B cell (primary cell): Measurements from ENCODE around the gene CEP350. TPM values are rescaled to one million over a fixed set of nuclear protein-coding genes. Genes with fewer than 3 reads are reported as not detected.

ENCODE experiments used
- ATAC-seq: fragments of 200-7000 bp; cut with Tn5 transposase; one replicate; pipeline ENCODE4 v1.10.0; 2021; ENCODE audit warnings: low read depth, mild to moderate bottlenecking, moderate number of reproducible peaks, moderate library complexity
- CTCF ChIA-PET: fragments of 350-600 bp; sonication (Branson Sonifier 250); formaldehyde crosslinking; loops from one replicate; lab custom pipeline; 2021; ENCODE audit warnings: antibody characterized with exemption, inconsistent platforms; lab: Charles Lee
- POLR2A ChIA-PET: fragments of 350-600 bp; sonication (Branson Sonifier 250); formaldehyde crosslinking; loops from one replicate; lab custom pipeline; 2021; ENCODE audit warnings: antibody characterized with exemption; lab: Charles Lee
- DNase-seq: peaks from one replicate; pipeline ENCODE4 v3.0.0; 2013
- H2AFZ ChIP-seq: 2 replicates; pipeline ENCODE4 v1.6.1; 2012; ENCODE audit warnings: mild to moderate bottlenecking, low read depth, low read length; ENCODE audit not compliant: insufficient read depth, poor library complexity, severe bottlenecking
- H3K27ac ChIP-seq, 2 donors: 1 replicate in 1 of 2; 2 replicates in 1 of 2; pipeline ENCODE4 v1.5.1; 2012 to 2013; ENCODE audit warnings: low read length in 2 of 2, mild to moderate bottlenecking in 2 of 2, moderate library complexity in 1 of 2
- H3K27me3 ChIP-seq, 4 experiments: fragments of 200-600 bp in 1 of 4; sonication (generic) in 1 of 4; replicated peaks in 1 of 4; 1 replicate in 2 of 4; 2 replicates in 2 of 4; pipeline versions ENCODE4 v1.6.1 to v1.7.0; 2013 to 2016; ENCODE audit warnings: low read length in 3 of 4, mild to moderate bottlenecking in 2 of 4, mixed read lengths in 1 of 4, moderate library complexity in 1 of 4; ENCODE audit not compliant: insufficient read depth in 4 of 4, control insufficient read depth in 3 of 4; ENCODE audit errors: control extremely low read depth in 1 of 4
- H3K36me3 ChIP-seq, 2 experiments: replicated peaks in 1 of 2; 1 replicate in 1 of 2; 2 replicates in 1 of 2; pipeline versions ENCODE4 v1.6.1 to v1.7.1; 2013; ENCODE audit warnings: low read length in 1 of 2; ENCODE audit not compliant: insufficient read depth in 2 of 2, control insufficient read depth in 1 of 2; ENCODE audit errors: control extremely low read depth in 1 of 2, extremely low read depth in 1 of 2
- H3K4me1 ChIP-seq, 2 donors: fragments of 200-600 bp in 1 of 2; sonication (generic) in 1 of 2; 1 replicate in 1 of 2; 2 replicates in 1 of 2; pipeline versions ENCODE4 v1.5.1 to v1.6.1; 2013 to 2017; ENCODE audit warnings: low read length in 2 of 2; ENCODE audit not compliant: control insufficient read depth in 2 of 2, insufficient read depth in 2 of 2
- H3K4me2 ChIP-seq: replicated peaks from 2 replicates; pipeline ENCODE3; 2012; ENCODE audit warnings: mild to moderate bottlenecking, low read depth, low read length; ENCODE audit not compliant: poor library complexity, severe bottlenecking
- H3K4me3 ChIP-seq, 5 experiments: fragments of 200-600 bp in 1 of 5; sonication (generic) in 1 of 5; 1 replicate in 3 of 5; 2 replicates in 2 of 5; pipeline versions ENCODE4 v1.5.1 to v1.7.0; 2011 to 2016; ENCODE audit warnings: low read length in 4 of 5, mild to moderate bottlenecking in 4 of 5, low read depth in 2 of 5, control low read depth in 1 of 5, moderate library complexity in 1 of 5; ENCODE audit not compliant: insufficient read depth in 1 of 5; ENCODE audit errors: control extremely low read depth in 1 of 5, extremely low read depth in 1 of 5
- H3K79me2 ChIP-seq: fragments of 200-600 bp; sonication (generic); one replicate; pipeline ENCODE4 v1.6.0; 2016; ENCODE audit warnings: low read length; ENCODE audit not compliant: control insufficient read depth, insufficient read depth
- H3K9ac ChIP-seq: fragments of 200-600 bp; sonication (generic); 2 replicates; pipeline ENCODE4 v1.6.1; 2017; ENCODE audit warnings: mild to moderate bottlenecking, low read length, moderate library complexity
- H3K9me3 ChIP-seq, 3 donors: one replicate each; pipeline versions ENCODE4 v1.6.1 to v1.7.1; 2013; ENCODE audit warnings: low read length in 2 of 3; ENCODE audit not compliant: control insufficient read depth in 2 of 3, insufficient read depth in 1 of 3; ENCODE audit errors: control extremely low read depth in 1 of 3
- H4K20me1 ChIP-seq: 2 replicates; pipeline ENCODE4 v1.6.0; 2012; ENCODE audit warnings: mild to moderate bottlenecking, low read length; ENCODE audit not compliant: insufficient read depth, control insufficient read depth, poor library complexity, severe bottlenecking
- H3K27ac Mint-ChIP-seq: one replicate; pipeline ENCODE4 v1.8.0; 2021; ENCODE audit warnings: mixed read lengths
- H3K27me3 Mint-ChIP-seq: one replicate; pipeline ENCODE4 v1.8.0; 2021; ENCODE audit warnings: mixed read lengths
- H3K4me1 Mint-ChIP-seq: one replicate; pipeline ENCODE4 v1.8.0; 2021; ENCODE audit warnings: mixed read lengths
- H3K4me3 Mint-ChIP-seq: one replicate; pipeline ENCODE4 v1.8.0; 2021; ENCODE audit warnings: mixed read lengths
- H3K9me3 Mint-ChIP-seq: one replicate; pipeline ENCODE4 v1.8.0; 2022; ENCODE audit warnings: mixed read lengths; ENCODE audit not compliant: insufficient read depth
- CTCF ChIP-seq: fragments of 200-600 bp; IDR thresholded peaks from one replicate; pipeline ENCODE4 v1.8.0; 2022; ENCODE audit warnings: antibody characterized with exemption, mild to moderate bottlenecking
- EZH2 ChIP-seq: IDR thresholded peaks from 2 replicates; pipeline ENCODE4 v1.6.1; 2012; ENCODE audit warnings: borderline replicate concordance, low read depth, mild to moderate bottlenecking, moderate library complexity, low read length; ENCODE audit not compliant: insufficient read depth, poor library complexity, severe bottlenecking
- WGBS: methylation state at CpG from one replicate; pipeline ENCODE4 v1.1.5; 2013; ENCODE audit warnings: missing lambda C conversion rate; ENCODE audit not compliant: insufficient coverage; 5-methylcytosine and 5-hydroxymethylcytosine counted together
- intact Hi-C: fragments of 100-400 bp; cut with micrococcal nuclease; formaldehyde crosslinking; loops from one replicate; pipeline ENCODE4 v1.10.0; 2022
- polyA plus RNA-seq: library from polyadenylated mRNA; depleted of rRNA; stranded (reverse); fragments of >200 nt; gene quantifications from 2 replicates; pipeline ENCODE4 v1.2.3, GENCODE V29; 2012
- total RNA-seq, 2 donors: library from RNA; stranded (reverse); fragments of 120-200 nt in 1 of 2; gene quantifications; 1 replicate in 1 of 2; 2 replicates in 1 of 2; pipeline versions ENCODE4 v1.2.3 to v1.2.4, GENCODE V29; 2013 to 2022

CEP350 gene
- total and polyA plus RNA-seq, 2 donors (not counting 1 experiment from before 2014, with no cell fraction given), result 7.4 to 92.3 TPM

GRCh38 chr1:180043785-180044184 lies 89.2 kb downstream of the CEP350 start:
- H3K9me3 ChIP-seq, result no peaks in the 10 kb centered on the region
- H3K36me3 ChIP-seq, result peaks cover 32 to 72% of the 10 kb centered on the region in 2 experiments
- H3K27ac ChIP-seq, result no peak overlapping the region
- Mint-ChIP-seq H3K27me3 (no peaks in the 10 kb centered on the region), H3K4me1 (no peaks in the 10 kb centered on the region), H3K9me3 (no peaks in the 10 kb centered on the region), H3K4me3 (no peak overlapping the region), H3K27ac (no peak overlapping the region)
- no peak for ATAC-seq
- H3K4me3 ChIP-seq, result no peak overlapping the region
- H3K9ac ChIP-seq, result no peak overlapping the region
- H3K79me2 ChIP-seq, result no peaks in the 10 kb centered on the region
- CTCF ChIA-PET, result interaction anchor here (0.7 kb wide), 1 partner anchor 167 kb away, joined by 3 read pairs; no protein-coding TSS in a partner anchor
- POLR2A ChIA-PET, result no interaction called here
- H2AFZ ChIP-seq, result no peak overlapping the region
- no peaks in the 10 kb centered on the region for H3K27me3 ChIP-seq
- intact Hi-C loops, result no loop called here
- no peaks in the 10 kb centered on the region for H4K20me1 ChIP-seq
- no peak overlapping the region for H3K4me2 ChIP-seq
- TF ChIP-seq EZH2 (no peak), CTCF (no peak)
- no peaks in the 10 kb centered on the region for H3K4me1 ChIP-seq
- no peak for DNase-seq

DNA sequence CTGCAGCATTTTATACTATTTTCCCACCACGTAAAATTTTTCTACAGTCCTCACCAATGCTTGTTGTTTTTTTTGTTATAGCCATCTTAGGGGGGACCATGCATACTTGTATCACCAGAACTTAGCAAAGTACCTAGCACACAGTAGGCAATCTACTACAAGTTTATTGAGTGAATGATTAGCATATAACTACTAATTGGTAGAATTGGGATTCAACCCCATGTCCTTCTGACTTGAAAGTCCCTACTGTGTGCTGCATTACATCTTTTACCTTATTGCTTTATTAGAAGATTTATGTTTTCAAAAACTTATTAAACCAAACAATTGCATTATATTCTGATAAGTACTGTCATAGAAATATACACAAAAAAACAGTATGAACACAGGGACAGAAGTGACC lies 92.1 kb downstream of the CEP350 start:
- Histone ChIP-seq H3K9me3 (no peaks in the 10 kb centered on the region), H3K4me2 (no peak overlapping the region), H3K4me1 (no peaks in the 10 kb centered on the region), H3K27me3 (no peaks in the 10 kb centered on the region), H3K4me3 (no peak overlapping the region), H2AFZ (no peak overlapping the region), H4K20me1 (no peaks in the 10 kb centered on the region), H3K9ac (no peak overlapping the region), H3K36me3 (peaks cover 33 to 77% of the 10 kb centered on the region in 2 experiments), H3K79me2 (no peaks in the 10 kb centered on the region), H3K27ac (no peak overlapping the region)
- WGBS, result no CpG with 5 or more reads among the region's 1 CpG
- H3K4me3 Mint-ChIP-seq, result no peak overlapping the region
- ATAC-seq (no peak), DNase-seq (no peak)
- no peaks in the 10 kb centered on the region for H3K9me3 Mint-ChIP-seq
- H3K27me3 Mint-ChIP-seq, result no peaks in the 10 kb centered on the region
- ChIA-PET CTCF (no interaction called here), POLR2A (no interaction called here)
- intact Hi-C loops, result no loop called here
- no peaks in the 10 kb centered on the region for H3K4me1 Mint-ChIP-seq
- TF ChIP-seq CTCF (no peak), EZH2 (no peak)
- H3K27ac Mint-ChIP-seq, result no peak overlapping the region
